ENCODE data around the gene GDF7. TPM values are rescaled to one million over a fixed set of nuclear protein-coding genes. Genes with fewer than 3 reads are reported as not detected.

The GDF7 gene
- total RNA-seq, 2 experiments from 2014 or later, result 0.02 to 0.05 TPM

- intact Hi-C loops (cut with micrococcal nuclease), result no loop called here
- no peak for DNase-seq
- CTCF ChIA-PET, result interaction anchor here (2.6 kb wide), 1 partner anchor 26 kb away, joined by 11 read pairs; no protein-coding TSS in a partner anchor
- H3K9me3 Mint-ChIP-seq, result no peaks in the 10 kb centered on the region
- H3K4me1 Mint-ChIP-seq (ENCODE audit: low read depth), result peaks cover 11% of the 10 kb centered on the region
- no peaks in the 10 kb centered on the region for H3K27me3 Mint-ChIP-seq
- POLR2A ChIA-PET, result no interaction called here
- H3K27ac Mint-ChIP-seq, result no peak overlapping the region
- peaks cover 24% of the 10 kb centered on the region for H3K36me3 Mint-ChIP-seq
- no peak overlapping the region for H3K4me3 Mint-ChIP-seq
These were observed 20.4 kb downstream of the GDF7 start for GRCh38 chr2:20687260-20687832.

GRCh38 chr2:20689428-20690264, 22.7 kb downstream of the GDF7 start:
- POLR2A ChIA-PET, result no interaction called here
- peaks cover 21% of the 10 kb centered on the region for H3K36me3 Mint-ChIP-seq
- H3K4me1 Mint-ChIP-seq (ENCODE audit: low read depth), result no peaks in the 10 kb centered on the region
- H3K27ac Mint-ChIP-seq, result no peak overlapping the region
- H3K4me3 Mint-ChIP-seq, result no peak overlapping the region
- no peaks in the 10 kb centered on the region for H3K27me3 Mint-ChIP-seq
- no peak for DNase-seq
- H3K9me3 Mint-ChIP-seq, result no peaks in the 10 kb centered on the region
- CTCF ChIA-PET, result no interaction called here
- intact Hi-C loops (cut with micrococcal nuclease), result no loop called here

DNA sequence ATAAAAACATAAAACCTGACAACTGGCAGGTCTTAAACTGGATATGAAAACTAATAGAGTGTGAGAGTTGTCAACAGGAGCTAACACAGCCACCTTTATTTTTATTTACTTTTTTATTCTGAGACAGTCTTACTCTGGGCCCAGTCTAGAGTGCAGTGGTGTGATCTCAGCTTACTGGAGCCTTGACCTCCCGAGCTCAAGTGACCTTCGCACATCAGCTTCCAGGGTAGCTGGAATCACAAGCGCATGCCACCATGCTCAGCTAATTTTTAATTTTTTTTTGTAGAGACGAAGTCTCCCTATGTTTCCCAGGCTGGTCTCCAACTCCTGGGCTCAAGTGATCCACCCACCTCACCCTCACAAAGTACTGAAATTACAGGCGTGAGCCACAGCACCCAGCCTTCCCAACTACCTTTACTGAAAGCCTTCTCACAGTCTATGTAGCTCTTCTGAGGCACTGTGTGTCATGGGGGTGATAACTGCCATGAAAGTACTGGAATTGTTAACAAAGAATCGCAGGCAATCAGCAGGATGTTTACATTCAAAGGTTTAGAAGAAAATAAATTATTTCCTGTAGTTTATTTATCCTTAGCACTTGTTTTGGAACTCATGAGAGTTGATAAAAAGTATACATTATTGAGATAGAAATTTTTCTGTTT, 24.3 kb downstream of the GDF7 start:
- ChIA-PET POLR2A (no interaction called here), CTCF (no interaction called here)
- Mint-ChIP-seq H3K27me3 (no peaks in the 10 kb centered on the region), H3K4me1 (ENCODE audit: low read depth) (no peaks in the 10 kb centered on the region), H3K36me3 (peaks cover 21% of the 10 kb centered on the region), H3K9me3 (no peaks in the 10 kb centered on the region), H3K4me3 (no peak overlapping the region), H3K27ac (no peak overlapping the region)
- no peak for DNase-seq
- intact Hi-C loops (cut with micrococcal nuclease), result no loop called here

- H3K27me3 Mint-ChIP-seq, result no peaks in the 10 kb centered on the region
- no peak for DNase-seq
- no peaks in the 10 kb centered on the region for H3K9me3 Mint-ChIP-seq
- H3K36me3 Mint-ChIP-seq, result peaks cover 13% of the 10 kb centered on the region
- POLR2A ChIA-PET, result no interaction called here
- intact Hi-C loops (cut with micrococcal nuclease), result no loop called here
- H3K27ac Mint-ChIP-seq, result no peak overlapping the region
- H3K4me3 Mint-ChIP-seq, result no peak overlapping the region
- CTCF ChIA-PET, result interaction anchor here (0.7 to 1.0 kb wide), 2 partner anchors 30 to 272 kb away, joined by 3 read pairs; no protein-coding TSS in a partner anchor
- no peaks in the 10 kb centered on the region for H3K4me1 Mint-ChIP-seq (ENCODE audit: low read depth)
These were observed 25.1 kb downstream of the GDF7 start for GRCh38 chr2:20692081-20692480.

DNA sequence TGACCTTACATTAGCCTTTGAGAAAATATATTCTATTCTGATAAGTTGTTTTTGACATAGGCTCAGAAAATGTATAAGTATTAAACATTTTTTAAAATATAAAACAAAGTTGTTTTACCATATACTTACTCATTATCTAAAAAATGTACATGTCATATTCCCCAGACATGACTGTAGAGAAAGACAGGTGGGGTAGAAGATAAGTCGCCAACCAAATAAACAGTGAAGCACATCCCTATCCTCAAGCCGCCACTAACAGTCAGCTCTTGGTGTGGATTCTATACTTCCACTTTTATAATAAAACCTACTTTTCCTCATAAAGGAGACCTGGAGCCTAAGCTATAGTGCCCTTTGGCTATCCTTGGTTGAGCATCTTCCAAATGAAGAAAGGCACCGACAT, 26.4 kb downstream of the GDF7 start:
- no peak for DNase-seq
- ChIA-PET POLR2A (no interaction called here), CTCF (interaction anchor here (0.7 kb wide), 1 partner anchor 1067 kb away, joined by 3 read pairs; no protein-coding TSS in a partner anchor)
- H3K9me3 Mint-ChIP-seq, result no peaks in the 10 kb centered on the region
- H3K27me3 Mint-ChIP-seq, result no peaks in the 10 kb centered on the region
- no peaks in the 10 kb centered on the region for H3K4me1 Mint-ChIP-seq (ENCODE audit: low read depth)
- intact Hi-C loops (cut with micrococcal nuclease), result no loop called here
- H3K27ac Mint-ChIP-seq, result no peak overlapping the region
- peaks cover 9% of the 10 kb centered on the region for H3K36me3 Mint-ChIP-seq
- H3K4me3 Mint-ChIP-seq, result no peak overlapping the region

DNA sequence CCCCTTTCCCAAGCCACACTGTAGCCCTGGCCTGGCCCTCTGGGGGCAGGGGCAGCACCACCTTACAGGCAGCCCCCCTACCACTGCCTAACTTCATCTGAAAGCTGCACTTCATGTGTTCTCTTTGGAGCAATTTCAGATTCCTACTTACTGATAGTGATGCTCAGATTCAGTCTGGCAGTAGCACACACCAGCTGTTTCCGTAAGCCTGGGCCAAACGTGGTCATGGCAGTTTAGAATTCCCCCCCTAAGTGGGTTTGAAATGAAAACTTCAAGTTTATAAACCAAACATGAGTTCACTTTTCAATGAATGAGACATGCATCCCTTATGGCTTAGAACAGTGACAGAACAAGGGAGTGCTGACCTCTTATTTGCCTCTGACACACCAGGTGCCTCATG, 29.4 kb downstream of the GDF7 start:
- DNase-seq, result no peak
- CTCF ChIA-PET, result interaction anchor here (1.5 kb wide), 1 partner anchor 35 kb away, joined by 3 read pairs; no protein-coding TSS in a partner anchor
- intact Hi-C loops (cut with micrococcal nuclease), result no loop called here
- Mint-ChIP-seq H3K36me3 (peaks cover 6% of the 10 kb centered on the region), H3K4me3 (no peak overlapping the region), H3K9me3 (no peaks in the 10 kb centered on the region), H3K27ac (no peak overlapping the region), H3K4me1 (ENCODE audit: low read depth) (no peaks in the 10 kb centered on the region), H3K27me3 (no peaks in the 10 kb centered on the region)
- POLR2A ChIA-PET, result no interaction called here

- no peak for DNase-seq
- ChIA-PET POLR2A (no interaction called here), CTCF (interaction anchor here (0.6 to 1.7 kb wide), 3 partner anchors 36 to 301 kb away, joined by 3 to 5 read pairs (median 3); no protein-coding TSS in a partner anchor)
- no peak overlapping the region for H3K27ac Mint-ChIP-seq
- H3K36me3 Mint-ChIP-seq, result peaks cover 4% of the 10 kb centered on the region
- H3K9me3 Mint-ChIP-seq, result no peaks in the 10 kb centered on the region
- no peak overlapping the region for H3K4me3 Mint-ChIP-seq
- no peaks in the 10 kb centered on the region for H3K27me3 Mint-ChIP-seq
- intact Hi-C loops (cut with micrococcal nuclease), result no loop called here
- H3K4me1 Mint-ChIP-seq (ENCODE audit: low read depth), result no peaks in the 10 kb centered on the region
These were observed 30.5 kb downstream of the GDF7 start for GRCh38 chr2:20697322-20697934.

- Mint-ChIP-seq H3K4me3 (no peak overlapping the region), H3K27ac (no peak overlapping the region), H3K4me1 (ENCODE audit: low read depth) (no peaks in the 10 kb centered on the region), H3K27me3 (no peaks in the 10 kb centered on the region), H3K9me3 (no peaks in the 10 kb centered on the region), H3K36me3 (peaks cover 4% of the 10 kb centered on the region)
- DNase-seq, result no peak
- POLR2A ChIA-PET, result no interaction called here
- intact Hi-C loops (cut with micrococcal nuclease), result no loop called here
- CTCF ChIA-PET, result interaction anchor here (0.9 to 1.7 kb wide), 4 partner anchors 37 to 288 kb away, joined by 3 to 5 read pairs (median 4); partner anchors contain the start of gene HS1BP3
These were observed 32.1 kb downstream of the GDF7 start for GRCh38 chr2:20698916-20699613.

GRCh38 chr2:20702563-20702962, 35.6 kb downstream of the GDF7 start:
- ChIA-PET POLR2A (no interaction called here), CTCF (no interaction called here)
- Mint-ChIP-seq H3K4me3 (no peak overlapping the region), H3K9me3 (no peaks in the 10 kb centered on the region), H3K36me3 (peaks cover 7% of the 10 kb centered on the region), H3K4me1 (ENCODE audit: low read depth) (no peaks in the 10 kb centered on the region), H3K27me3 (no peaks in the 10 kb centered on the region), H3K27ac (no peak overlapping the region)
- intact Hi-C loops (cut with micrococcal nuclease), result no loop called here
- no peak for DNase-seq

DNA sequence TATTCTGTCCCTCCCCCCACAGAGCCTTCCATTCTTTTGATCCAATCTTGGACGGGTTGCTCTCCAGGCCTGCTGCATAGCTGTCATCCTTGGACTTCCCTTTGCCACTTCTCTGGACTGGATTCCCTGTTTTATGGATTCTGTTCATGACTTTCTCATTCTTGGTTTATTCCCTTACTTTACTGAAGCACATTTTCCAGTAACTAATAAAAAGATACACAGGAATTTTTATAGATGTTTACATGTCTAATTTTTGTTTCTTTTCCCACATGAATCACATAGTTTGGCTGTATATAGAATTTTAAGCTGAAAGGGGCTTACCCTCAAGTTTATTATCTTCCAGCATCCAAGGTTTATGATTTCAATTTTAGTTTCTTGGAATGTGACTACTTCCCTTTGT, 37.9 kb downstream of the GDF7 start:
- Mint-ChIP-seq H3K9me3 (no peaks in the 10 kb centered on the region), H3K4me1 (ENCODE audit: low read depth) (no peaks in the 10 kb centered on the region), H3K4me3 (no peak overlapping the region), H3K27me3 (no peaks in the 10 kb centered on the region), H3K36me3 (peaks cover 3% of the 10 kb centered on the region), H3K27ac (no peak overlapping the region)
- no peak for DNase-seq
- ChIA-PET POLR2A (no interaction called here), CTCF (no interaction called here)
- intact Hi-C loops (cut with micrococcal nuclease), result no loop called here

GRCh38 chr2:20706217-20706616, 39.3 kb downstream of the GDF7 start:
- intact Hi-C loops (cut with micrococcal nuclease), result no loop called here
- H3K4me3 Mint-ChIP-seq, result no peak overlapping the region
- H3K27me3 Mint-ChIP-seq, result no peaks in the 10 kb centered on the region
- ChIA-PET CTCF (no interaction called here), POLR2A (no interaction called here)
- H3K36me3 Mint-ChIP-seq, result peaks cover 7% of the 10 kb centered on the region
- DNase-seq, result no peak
- H3K9me3 Mint-ChIP-seq, result no peaks in the 10 kb centered on the region
- H3K4me1 Mint-ChIP-seq (ENCODE audit: low read depth), result no peaks in the 10 kb centered on the region
- H3K27ac Mint-ChIP-seq, result no peak overlapping the region

DNA sequence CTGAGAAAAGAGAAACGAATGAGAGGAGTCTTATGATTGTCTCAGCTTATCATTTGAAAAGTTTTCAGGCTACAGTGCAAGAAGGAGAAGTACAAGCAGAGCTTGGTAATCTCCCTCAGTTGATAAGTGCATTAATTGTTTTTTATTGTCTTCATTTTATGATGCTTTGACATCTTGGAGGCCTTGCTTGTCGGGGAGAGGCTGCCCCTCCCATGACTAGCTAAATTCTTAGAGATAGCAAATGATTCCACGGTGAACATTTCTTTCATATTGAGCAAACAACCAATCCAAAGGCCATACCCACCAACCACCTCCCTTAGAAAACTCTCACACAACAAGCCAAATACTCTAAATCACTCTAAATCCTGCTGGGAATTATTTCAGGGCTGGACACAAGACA, 39.8 kb downstream of the GDF7 start:
- H3K27me3 Mint-ChIP-seq, result no peaks in the 10 kb centered on the region
- H3K36me3 Mint-ChIP-seq, result peaks cover 11% of the 10 kb centered on the region
- ChIA-PET CTCF (no interaction called here), POLR2A (no interaction called here)
- intact Hi-C loops (cut with micrococcal nuclease), result no loop called here
- H3K27ac Mint-ChIP-seq, result no peak overlapping the region
- no peak for DNase-seq
- no peaks in the 10 kb centered on the region for H3K4me1 Mint-ChIP-seq (ENCODE audit: low read depth)
- H3K4me3 Mint-ChIP-seq, result no peak overlapping the region
- H3K9me3 Mint-ChIP-seq, result no peaks in the 10 kb centered on the region
